EH (cell line): ENCODE results near the gene ZRANB1.

ENCODE experiments used
- DNase-seq: peaks from one replicate; pipeline ENCODE4 v3.0.0-alpha.2; 2015; ENCODE audit warnings: low read depth

ZRANB1 gene

DNA sequence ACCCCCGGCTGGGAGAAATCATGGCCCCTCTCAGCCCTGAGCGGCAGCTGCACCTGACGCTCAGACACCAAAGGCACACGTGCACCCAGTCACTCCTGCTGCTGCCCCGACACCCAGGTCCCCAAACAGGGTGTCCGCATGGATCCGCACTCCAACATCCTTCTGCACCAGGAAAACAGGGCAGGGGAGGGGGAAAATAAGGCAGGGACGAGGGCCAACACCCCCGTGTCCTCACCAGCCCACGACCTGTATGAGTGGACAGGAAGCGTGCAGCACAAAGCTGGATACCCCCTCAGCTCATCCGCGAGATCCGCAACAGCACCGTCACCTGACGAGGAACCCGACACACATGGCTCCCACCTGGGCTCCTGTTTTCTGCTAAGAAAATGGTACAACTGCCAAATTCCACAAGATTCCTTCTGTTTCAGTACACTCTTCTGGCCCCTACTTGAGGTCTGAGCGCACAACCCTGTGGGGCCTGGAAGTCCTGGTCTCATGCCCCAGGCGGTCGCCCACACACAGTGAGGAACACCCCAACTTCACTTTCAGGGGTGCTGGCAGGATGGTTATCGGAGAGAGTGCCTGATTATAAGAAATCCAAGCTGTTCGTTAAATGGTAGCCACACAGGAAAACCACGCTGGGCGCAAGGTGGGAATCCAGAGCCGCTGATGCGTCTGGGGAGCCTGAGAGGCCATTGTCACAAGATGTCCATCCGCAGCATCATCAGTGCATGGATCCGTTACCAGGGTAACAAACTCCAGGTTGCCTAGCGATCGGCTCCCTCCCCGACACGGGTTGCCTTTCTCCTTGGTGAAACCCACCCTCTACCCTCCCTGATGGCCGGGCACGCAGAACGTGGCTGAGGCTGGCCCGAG is 63.6 kb downstream of the ZRANB1 start:
- no peak for DNase-seq

DNA sequence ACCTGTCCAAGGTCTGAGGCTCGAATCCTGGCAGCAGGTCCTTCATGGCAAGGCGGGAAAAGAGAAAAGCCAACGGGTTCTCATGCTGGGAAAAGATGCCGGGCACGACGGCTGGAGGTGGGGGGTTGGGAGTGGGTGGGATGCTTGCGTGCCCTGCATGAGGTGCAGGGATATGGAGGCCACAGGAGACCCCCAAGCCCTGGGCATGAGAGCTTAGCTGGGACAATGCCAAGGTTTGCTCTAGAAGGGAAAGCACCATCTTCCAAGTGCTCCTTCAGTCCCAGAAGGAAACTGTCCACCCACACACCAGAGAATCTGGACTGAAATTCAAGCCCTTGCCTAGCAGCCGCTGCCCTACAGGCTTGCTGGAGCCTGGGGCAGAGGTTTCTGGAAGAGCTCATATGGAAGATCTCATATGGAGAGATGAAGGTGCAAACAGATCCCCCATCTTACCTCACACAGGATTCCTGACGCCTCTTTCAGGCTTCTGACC is 64.3 kb downstream of the ZRANB1 start:
- DNase-seq: no peak

DNA sequence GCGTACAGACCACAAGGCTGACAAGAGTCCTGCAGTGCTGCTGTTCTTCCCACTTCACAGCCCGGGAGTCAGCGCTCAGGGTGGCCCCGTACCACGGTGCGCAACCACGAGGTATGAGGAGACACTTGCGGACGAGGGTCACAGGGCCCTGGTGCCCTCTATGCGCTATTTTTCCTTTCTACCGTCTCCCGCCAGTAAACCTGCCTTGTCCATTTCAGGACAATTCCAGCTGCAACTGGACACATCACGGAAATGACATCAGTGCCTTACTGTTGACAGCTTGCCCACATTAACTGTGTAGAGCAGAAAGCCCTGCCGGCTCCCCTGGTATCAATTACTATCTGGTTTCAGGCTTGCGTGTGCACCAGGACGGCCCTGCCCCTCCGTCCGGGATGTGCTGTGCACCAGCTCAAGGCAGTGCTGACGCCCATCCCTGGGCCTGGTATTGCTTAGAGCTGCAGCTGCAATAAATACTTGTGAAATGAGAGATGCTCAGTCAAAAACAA is 65.1 kb downstream of the ZRANB1 start:
- DNase-seq: peak; percentile 89

GRCh38 chr10:125007436-125007835 is 65.5 kb downstream of the ZRANB1 start:
- DNase-seq: no peak

DNA sequence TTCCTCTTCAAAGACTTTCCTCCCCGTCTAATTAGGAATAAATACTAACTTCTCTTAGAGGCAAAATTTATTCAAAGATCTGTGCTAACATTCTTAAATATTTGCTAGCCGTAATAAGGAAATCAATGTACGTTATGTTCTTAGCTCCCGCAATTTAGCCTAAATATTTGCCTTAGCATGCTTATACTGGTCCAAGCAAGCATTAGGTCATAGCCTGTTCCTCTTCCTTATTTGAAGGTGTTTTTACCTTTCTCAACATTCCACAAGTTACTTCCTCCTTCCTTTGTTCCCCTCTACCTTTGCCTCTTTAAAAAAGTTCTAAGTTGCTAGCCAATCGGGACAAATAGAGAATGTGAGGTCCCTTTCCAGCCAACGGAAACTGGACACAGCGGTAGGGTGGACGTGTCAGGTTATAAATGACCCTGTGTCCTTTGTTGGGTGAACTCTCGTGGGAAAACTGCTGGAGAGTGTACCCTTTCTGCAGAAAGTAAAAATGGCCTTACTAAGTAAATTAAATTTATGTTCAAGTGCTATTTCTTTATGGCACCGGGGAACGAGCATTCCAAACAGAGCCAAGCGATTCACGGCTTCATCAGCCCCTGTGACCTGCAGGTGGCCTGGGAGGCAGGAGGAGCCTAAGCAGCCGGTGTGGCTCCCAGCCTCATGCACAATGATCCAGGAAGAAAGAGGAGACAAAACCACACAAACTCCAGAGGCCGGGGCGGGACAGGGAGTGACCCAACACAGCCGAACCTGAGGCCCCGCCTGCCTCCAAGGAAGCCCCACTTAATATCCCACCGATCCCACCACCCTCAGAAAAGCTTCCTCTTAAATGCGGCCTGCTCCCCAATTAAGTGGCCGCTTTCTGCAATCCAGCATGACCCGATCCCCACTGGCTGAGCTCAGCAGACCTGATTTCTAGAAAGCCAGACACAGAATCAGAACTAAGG is 67.0 kb downstream of the ZRANB1 start:
- no peak for DNase-seq

DNA sequence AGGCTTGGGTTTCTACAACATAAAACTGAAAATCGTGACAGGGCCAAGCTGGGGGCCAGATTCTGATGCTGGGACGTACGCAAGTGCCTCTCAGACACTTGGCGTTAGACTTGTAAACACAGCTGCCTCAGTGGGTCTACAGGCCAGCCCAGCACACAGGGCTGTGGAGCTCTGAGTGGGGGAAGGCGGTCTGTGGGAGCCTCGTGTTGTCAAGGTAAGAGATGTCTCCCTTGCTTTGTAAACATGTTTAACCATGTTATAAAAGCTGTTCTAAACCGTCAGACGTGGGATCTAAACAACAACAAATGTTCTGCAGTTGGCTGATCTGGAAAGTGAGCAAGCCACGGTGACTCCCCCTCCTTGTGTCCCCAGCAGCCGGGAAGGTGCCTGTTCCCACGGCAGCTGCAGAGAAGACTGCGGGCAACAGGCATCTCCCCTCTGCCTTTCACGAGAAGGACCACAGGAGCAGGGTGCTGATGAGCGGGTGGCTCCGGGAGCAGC is 67.8 kb downstream of the ZRANB1 start:
- DNase-seq: no peak

DNA sequence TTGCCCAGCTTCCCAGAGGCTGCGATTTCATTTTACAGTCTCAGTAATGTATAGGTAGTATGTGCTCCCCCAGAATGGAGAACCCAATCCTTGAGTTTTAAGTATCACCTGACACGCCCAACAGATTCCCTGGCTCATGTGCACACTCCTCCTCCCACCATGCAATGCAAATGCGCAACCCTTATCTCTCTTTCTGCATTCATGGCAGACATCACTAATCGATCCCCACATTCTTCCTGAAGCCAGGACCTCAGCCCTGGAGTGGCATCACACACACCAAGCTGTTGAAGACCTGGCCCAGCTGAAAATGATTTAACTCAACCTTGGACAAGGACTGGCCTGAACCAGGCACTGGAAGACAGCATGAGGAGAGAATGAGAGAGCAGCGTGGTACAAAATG is 68.4 kb downstream of the ZRANB1 start:
- no peak for DNase-seq

DNA sequence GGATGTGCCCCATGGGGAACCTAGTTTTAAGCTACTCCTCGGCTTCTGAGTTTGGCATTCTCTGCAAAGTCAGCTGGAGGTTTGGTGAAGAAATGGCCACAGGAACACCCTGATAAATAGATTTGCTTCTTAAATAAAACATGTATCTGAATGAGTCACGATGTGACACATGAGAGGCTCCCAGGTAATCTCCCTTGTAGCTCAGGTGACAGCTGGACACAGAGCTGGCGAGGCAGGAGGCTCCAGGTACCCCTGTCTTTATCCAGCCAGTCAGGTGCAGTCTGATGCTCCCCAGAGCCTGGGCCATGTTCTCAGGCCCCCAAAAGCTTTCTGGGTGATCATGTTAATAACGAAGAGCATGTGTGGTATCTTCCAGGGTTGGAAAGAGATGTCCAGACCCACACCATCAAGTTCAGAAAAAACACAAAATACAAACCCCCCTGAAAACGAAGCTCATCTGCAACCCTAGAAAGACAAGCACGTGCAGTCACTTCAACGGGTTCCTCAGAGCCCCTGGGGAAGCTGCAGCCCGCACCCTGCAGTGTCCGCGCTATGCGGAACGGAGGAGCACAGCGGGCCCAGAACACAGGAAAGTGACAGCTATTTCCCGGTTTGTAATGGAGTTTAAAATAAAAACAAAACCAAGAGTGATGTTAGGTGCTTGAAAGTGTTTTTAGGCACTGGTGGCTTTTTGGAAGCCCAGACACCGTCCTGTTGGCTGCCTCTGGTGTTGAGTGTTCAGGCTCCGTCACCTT is 69.4 kb downstream of the ZRANB1 start:
- no peak for DNase-seq

DNA sequence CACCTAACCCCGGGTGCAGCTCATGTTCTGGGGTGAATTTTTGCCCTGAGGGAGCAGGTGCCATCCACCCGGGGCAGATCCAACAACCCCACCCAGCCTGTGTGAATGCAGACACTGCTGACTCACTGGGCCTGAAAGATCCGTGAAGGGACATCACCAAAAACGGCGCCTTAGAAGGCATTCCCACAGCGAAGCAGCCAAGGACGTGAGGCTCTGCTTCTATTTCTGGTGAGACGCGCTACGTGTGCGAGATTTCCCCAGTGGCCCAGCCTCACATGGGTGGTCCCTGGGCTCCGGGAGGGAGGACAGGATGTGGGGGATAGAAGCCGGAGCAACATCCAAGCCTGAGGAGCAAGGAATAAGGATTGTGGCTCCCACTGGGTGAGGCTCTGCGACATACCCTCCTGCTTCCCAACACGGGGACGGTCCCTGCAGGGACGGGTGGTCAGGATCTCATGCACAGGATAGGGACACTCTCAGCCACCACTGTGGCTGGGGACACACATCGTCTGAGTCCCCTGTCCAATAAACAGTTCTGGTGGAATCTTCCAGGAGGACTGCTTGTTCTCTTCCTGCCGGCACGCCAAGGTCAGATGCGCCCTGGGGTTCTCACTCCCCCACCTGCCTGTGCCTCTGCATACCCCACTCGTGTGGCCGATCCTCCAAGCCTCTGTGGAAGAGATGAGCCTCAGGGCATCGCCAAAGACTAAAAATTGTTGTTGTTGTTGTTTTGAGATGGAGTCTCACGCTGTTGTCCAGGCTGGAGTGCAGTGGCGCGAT is 70.2 kb downstream of the ZRANB1 start:
- no peak for DNase-seq

- no peak for DNase-seq
Observed at GRCh38 chr10:125012851-125013528, 71.1 kb downstream of the ZRANB1 start.

GRCh38 chr10:125013529-125013872 is 71.6 kb downstream of the ZRANB1 start:
- no peak for DNase-seq

- DNase-seq: no peak
Observed at GRCh38 chr10:125014086-125014830, 72.3 kb downstream of the ZRANB1 start.

DNA sequence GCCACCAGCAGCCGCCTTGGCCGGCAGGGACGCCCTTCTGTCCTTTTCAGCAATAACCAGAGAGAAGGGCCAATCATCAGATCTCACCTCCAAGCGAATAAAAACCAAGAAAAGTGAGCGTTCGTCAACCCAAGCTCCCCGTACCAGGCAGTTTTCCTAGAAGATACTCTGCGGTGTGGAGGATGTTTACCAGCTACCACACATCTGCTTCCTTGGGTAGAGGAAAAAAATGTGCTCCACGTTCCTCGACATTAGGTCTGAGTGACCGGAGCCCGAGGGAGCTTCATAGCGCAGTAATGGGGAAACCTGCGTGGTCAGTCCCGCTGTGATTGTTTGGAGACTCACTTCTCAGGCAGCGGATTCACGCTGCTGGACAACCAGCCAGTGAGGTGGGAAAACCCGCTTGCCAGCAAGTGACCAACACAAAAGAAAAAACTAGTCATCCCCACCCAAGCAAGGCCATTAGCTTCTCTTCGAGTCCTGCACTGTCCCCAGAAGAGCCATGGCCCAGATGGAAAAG is 73.0 kb downstream of the ZRANB1 start:
- no peak for DNase-seq

DNA sequence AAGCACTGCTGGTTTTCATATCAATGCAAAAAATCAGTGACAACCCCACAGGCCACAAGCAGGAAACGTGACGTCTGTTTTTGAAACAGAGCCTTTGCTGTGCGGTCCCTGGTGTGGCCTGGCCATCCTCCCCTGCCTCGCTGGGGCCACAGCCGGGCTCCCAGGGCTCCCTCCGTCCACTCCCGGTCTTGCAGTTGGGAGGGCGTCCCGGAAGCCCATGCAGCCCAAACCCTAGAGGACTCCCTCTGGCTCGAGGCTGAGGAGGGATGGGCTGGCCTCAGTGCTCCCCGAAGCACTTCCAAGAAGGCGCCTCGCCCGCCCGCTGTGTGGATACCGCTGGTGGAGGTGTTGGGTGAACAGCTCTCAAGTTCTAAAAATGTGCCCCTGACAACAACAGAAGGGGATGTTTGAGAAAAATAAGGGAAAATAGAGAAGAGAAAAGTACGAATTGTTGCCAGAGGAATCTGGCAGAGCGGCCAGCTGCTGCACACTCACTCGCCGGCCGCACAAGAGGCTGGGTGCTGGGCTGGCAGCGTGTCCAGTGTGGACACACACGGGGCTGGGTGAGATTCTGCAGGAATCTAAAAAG is 73.5 kb downstream of the ZRANB1 start:
- DNase-seq: no peak

DNA sequence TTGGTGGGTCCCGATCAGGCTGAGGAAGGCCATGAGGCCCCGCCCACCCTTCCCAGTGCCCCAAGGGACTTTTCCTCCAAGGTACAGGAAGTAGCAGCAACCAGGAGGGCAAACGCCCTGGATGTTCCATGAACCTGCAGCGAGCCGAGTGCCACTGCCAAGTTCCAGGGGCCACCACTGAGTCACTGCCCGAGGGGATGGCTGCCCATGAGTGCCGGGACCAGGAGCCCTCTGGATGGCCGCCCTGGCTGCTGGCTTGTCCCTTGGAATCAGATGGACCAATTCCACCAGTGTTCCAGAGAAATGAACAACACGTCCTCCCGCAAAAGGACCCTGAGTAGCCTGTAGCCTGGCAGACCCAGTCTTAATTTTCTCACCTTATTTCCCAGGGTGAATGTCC is 74.2 kb downstream of the ZRANB1 start:
- no peak for DNase-seq

DNA sequence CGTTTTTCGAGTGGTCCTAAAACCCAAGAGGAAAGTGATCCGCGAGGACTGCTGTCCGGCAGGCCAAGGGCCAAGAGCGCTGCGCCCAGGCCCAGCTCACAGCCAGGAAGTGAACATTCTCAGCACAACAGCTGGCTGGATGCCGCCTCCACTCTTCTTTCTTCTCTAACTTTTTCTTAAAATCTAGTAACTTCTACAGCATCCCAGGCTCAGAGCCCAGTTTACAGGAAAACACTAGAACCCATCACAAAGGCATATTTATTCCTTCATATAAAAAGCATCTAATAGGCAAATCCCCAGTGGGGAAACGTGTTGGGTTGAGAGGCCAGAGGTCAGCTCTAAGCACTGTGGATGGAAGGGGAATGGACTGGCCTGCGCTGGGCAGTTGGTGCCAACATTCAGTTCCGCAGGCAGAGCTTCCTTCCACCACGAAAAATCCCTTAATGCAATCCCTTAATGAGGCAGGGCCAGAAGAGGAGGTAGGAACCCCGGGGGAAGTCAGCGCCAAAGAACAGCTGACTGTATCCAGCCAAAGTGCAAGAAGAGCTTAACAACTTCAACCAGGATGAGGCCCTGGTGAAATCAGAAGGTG is 74.8 kb downstream of the ZRANB1 start:
- DNase-seq: no peak

DNA sequence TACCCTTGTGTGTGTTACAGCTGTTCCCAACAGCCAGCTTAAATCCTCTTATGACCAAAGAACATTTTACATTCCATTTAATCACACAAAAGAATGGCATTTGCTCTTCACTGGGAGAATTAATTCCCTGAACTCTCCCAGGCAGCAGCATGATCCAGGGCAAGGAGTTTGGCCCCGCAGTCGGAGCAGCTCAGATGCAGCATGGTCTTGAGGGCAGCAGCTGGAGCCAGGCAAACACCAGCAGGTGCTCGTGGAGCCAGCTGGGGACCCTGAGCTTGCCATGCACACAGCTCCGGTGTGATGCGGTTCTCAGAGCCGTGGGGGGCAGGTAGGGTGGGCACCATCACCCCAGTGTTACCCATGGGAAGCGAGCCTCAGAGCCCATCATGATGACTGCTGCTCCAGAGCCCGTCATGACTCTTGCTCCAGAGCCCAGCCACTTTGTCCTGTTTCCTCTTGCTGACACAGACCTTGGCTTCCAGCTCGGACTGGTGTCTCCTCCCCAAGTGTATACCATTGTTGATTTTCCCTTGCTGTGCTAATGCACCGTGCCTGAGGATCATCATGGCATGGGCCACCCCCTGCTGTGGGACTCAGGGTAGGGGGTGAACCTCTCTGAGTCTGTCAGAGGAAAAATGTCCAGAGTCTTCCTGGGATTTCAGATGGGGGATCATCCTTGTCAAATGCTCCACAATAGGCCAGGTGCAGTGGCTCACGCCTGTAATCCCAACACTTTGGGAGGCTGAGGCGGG is 75.8 kb downstream of the ZRANB1 start:
- DNase-seq: no peak
